Tibial nerve (tissue), 4 donors: Measurements from ENCODE around the gene INPP5E.

Experiments used
- EP300 ChIP-seq, 2 donors: sonication (generic); formaldehyde crosslinking; IDR thresholded peaks; one replicate each; pipeline ENCODE4 v1.6.1; 2017; ENCODE audit warnings: antibody characterized with exemption in 2 of 2, mild to moderate bottlenecking in 1 of 2
- POLR2A ChIP-seq, 2 donors: fragments of 450-650 bp; IDR thresholded peaks; one replicate each; pipeline ENCODE4 v1.6.1; 2017; ENCODE audit warnings: antibody characterized with exemption in 2 of 2, mild to moderate bottlenecking in 2 of 2, moderate library complexity in 2 of 2
- TF ChIP-seq, protein P1 (sequence below), 5 experiments: fragments of 200-600 bp in 3 of 5; fragments of 450-650 bp in 2 of 5; sonication (generic) in 3 of 5; IDR thresholded peaks; one replicate each; pipeline ENCODE4 v1.5.1; 2016 to 2019; ENCODE audit warnings: antibody characterized with exemption in 5 of 5, mild to moderate bottlenecking in 3 of 5, moderate library complexity in 2 of 5

DNA sequence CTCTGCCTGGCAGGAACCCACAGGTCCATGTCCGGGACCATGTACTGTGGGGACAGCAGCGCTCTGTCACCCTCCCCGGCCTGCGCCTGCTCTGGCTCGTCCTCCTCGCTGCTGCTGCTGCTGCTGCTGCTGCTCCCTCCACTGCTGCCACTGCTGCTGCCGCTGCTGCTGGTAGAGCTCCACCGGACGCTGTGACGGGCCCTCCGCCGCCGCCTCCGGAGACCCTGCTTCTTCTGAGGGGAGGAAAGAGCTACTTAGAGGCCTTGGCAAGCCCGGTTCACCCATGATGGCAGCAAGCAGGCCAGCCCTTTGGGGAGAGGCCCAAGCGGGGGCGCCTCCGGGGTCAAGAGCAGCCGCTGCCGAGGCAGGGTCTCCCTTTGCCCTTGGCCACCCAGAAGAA lies 56.2 kb downstream of the INPP5E start:
- TF ChIP-seq, protein P1, sequence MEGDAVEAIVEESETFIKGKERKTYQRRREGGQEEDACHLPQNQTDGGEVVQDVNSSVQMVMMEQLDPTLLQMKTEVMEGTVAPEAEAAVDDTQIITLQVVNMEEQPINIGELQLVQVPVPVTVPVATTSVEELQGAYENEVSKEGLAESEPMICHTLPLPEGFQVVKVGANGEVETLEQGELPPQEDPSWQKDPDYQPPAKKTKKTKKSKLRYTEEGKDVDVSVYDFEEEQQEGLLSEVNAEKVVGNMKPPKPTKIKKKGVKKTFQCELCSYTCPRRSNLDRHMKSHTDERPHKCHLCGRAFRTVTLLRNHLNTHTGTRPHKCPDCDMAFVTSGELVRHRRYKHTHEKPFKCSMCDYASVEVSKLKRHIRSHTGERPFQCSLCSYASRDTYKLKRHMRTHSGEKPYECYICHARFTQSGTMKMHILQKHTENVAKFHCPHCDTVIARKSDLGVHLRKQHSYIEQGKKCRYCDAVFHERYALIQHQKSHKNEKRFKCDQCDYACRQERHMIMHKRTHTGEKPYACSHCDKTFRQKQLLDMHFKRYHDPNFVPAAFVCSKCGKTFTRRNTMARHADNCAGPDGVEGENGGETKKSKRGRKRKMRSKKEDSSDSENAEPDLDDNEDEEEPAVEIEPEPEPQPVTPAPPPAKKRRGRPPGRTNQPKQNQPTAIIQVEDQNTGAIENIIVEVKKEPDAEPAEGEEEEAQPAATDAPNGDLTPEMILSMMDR (IDR thresholded peaks at IDR 0.05): no peak
- no peak for TF ChIP-seq EP300 (IDR thresholded peaks at IDR 0.05)
- TF ChIP-seq POLR2A (IDR thresholded peaks at IDR 0.05): no peak
